Astrocyte (in vitro differentiated cells and primary cell): ENCODE data around the gene VWF. TPM values are rescaled to one million over a fixed set of nuclear protein-coding genes. Genes with fewer than 3 reads are reported as not detected.
"Not testable (repeated sequence)": the region's sequence is repeated elsewhere in the genome, so short reads cannot be mapped to it uniquely, and the experiment has no call there.

Experiments used
- DNase-seq: peaks from one replicate; pipeline ENCODE4 v3.0.0-alpha.2; 2010; ENCODE audit warnings: low read depth
- FAIRE-seq: peaks from 2 replicates; lab custom pipeline; 2011; peaks lifted over from hg19 to GRCh38; lab: Jason Lieb, UNC
- H2AFZ ChIP-seq: 2 replicates; pipeline ENCODE4 v1.6.0; 2012; ENCODE audit warnings: low read depth, low read length, inconsistent platforms
- H3K27ac ChIP-seq: 2 replicates; pipeline ENCODE4 v1.5.1; 2011; ENCODE audit warnings: low read depth, low read length, inconsistent platforms
- H3K27me3 ChIP-seq: 2 replicates; pipeline ENCODE4 v1.6.0; 2011; ENCODE audit warnings: low read length, inconsistent platforms; ENCODE audit not compliant: insufficient read depth
- H3K36me3 ChIP-seq: 2 replicates; pipeline ENCODE4 v1.5.1; 2011; ENCODE audit warnings: low read length, inconsistent platforms; ENCODE audit not compliant: insufficient read depth
- H3K4me1 ChIP-seq: 2 replicates; pipeline ENCODE4 v1.5.1; 2011; ENCODE audit warnings: low read length, inconsistent platforms; ENCODE audit not compliant: insufficient read depth
- H3K4me2 ChIP-seq: 2 replicates; pipeline ENCODE4 v1.6.0; 2012; ENCODE audit warnings: low read length, inconsistent platforms
- H3K4me3 ChIP-seq: 2 replicates; pipeline ENCODE4 v1.5.1; 2011; ENCODE audit warnings: low read depth, mild to moderate bottlenecking, low read length, inconsistent platforms; ENCODE audit not compliant: insufficient read depth
- H3K79me2 ChIP-seq: 2 replicates; pipeline ENCODE4 v1.6.0; 2012; ENCODE audit warnings: mild to moderate bottlenecking, low read length, inconsistent platforms; ENCODE audit not compliant: insufficient read depth
- H3K9ac ChIP-seq: 2 replicates; pipeline ENCODE4 v1.6.0; 2012; ENCODE audit warnings: mild to moderate bottlenecking, low read length, inconsistent platforms
- H3K9me3 ChIP-seq: 2 replicates; pipeline ENCODE4 v1.5.1; 2012; ENCODE audit warnings: low read depth, mild to moderate bottlenecking, low read length, inconsistent platforms; ENCODE audit not compliant: insufficient read depth
- H4K20me1 ChIP-seq: 2 replicates; pipeline ENCODE4 v1.6.0; 2012; ENCODE audit warnings: low read length, inconsistent platforms; ENCODE audit not compliant: insufficient read depth
- H3K27ac Mint-ChIP-seq: one replicate; pipeline ENCODE4 v1.8.0; 2021; ENCODE audit warnings: mild to moderate bottlenecking, mixed read lengths; ENCODE audit not compliant: unreplicated experiment
- H3K27me3 Mint-ChIP-seq: one replicate; pipeline ENCODE4 v1.8.0; 2021; ENCODE audit warnings: low read depth, mixed read lengths; ENCODE audit not compliant: unreplicated experiment
- H3K36me3 Mint-ChIP-seq: one replicate; pipeline ENCODE4 v1.8.0; 2021; ENCODE audit warnings: low read depth, mixed read lengths; ENCODE audit not compliant: unreplicated experiment
- H3K4me1 Mint-ChIP-seq: one replicate; pipeline ENCODE4 v1.8.0; 2021; ENCODE audit warnings: low read depth, mixed read lengths; ENCODE audit not compliant: unreplicated experiment
- H3K4me3 Mint-ChIP-seq: one replicate; pipeline ENCODE4 v1.8.0; 2021; ENCODE audit warnings: mild to moderate bottlenecking, moderate library complexity, mixed read lengths; ENCODE audit not compliant: unreplicated experiment
- H3K9me3 Mint-ChIP-seq: one replicate; pipeline ENCODE4 v1.8.0; 2021; ENCODE audit warnings: mild to moderate bottlenecking, mixed read lengths; ENCODE audit not compliant: unreplicated experiment
- CTCF ChIP-seq: IDR thresholded peaks from 2 replicates; pipeline ENCODE4 v1.5.1; 2011; ENCODE audit warnings: low read depth, mild to moderate bottlenecking, inconsistent platforms, low read length, moderate library complexity; ENCODE audit not compliant: insufficient read depth
- EZH2 ChIP-seq: IDR thresholded peaks from 2 replicates; pipeline ENCODE4 v1.6.1; 2012; ENCODE audit warnings: mild to moderate bottlenecking, low read length, inconsistent platforms; ENCODE audit not compliant: insufficient read depth
- total RNA-seq: library from RNA; stranded (reverse); gene quantifications from 2 replicates; pipeline ENCODE4 v1.2.1, GENCODE V29; 2021

The VWF gene
- total RNA-seq, 1 donor from 2014 or later: 0.23 TPM

GRCh38 chr12:6016756-6017155 lies 107.7 kb downstream of the VWF start:
- Histone ChIP-seq H3K9me3 (no peaks in the 10 kb centered on the region), H3K9ac (no peak overlapping the region), H3K4me2 (no peak overlapping the region), H4K20me1 (no peaks in the 10 kb centered on the region), H3K79me2 (no peaks in the 10 kb centered on the region), H3K36me3 (no peaks in the 10 kb centered on the region), H2AFZ (no peak overlapping the region), H3K4me3 (no peak overlapping the region), H3K4me1 (no peaks in the 10 kb centered on the region), H3K27ac (no peak overlapping the region), H3K27me3 (no peaks in the 10 kb centered on the region)
- H3K27ac Mint-ChIP-seq: no peak overlapping the region
- no peaks in the 10 kb centered on the region for H3K9me3 Mint-ChIP-seq
- H3K4me1 Mint-ChIP-seq: peaks cover 2% of the 10 kb centered on the region
- TF ChIP-seq CTCF (no peak), EZH2 (no peak)
- peaks cover 20% of the 10 kb centered on the region for H3K27me3 Mint-ChIP-seq
- H3K36me3 Mint-ChIP-seq: no peaks in the 10 kb centered on the region
- DNase-seq (no peak), FAIRE-seq (no peak)
- no peak overlapping the region for H3K4me3 Mint-ChIP-seq

- not testable (repeated sequence) for H3K36me3 ChIP-seq, DNase-seq, FAIRE-seq, H3K4me3 Mint-ChIP-seq, H3K4me2 ChIP-seq, H3K4me3 ChIP-seq, H3K27ac ChIP-seq, H3K9me3 ChIP-seq, H3K9me3 Mint-ChIP-seq, H3K4me1 ChIP-seq, H3K36me3 Mint-ChIP-seq, H2AFZ ChIP-seq, H4K20me1 ChIP-seq, H3K27me3 ChIP-seq, H3K79me2 ChIP-seq, H3K9ac ChIP-seq, H3K4me1 Mint-ChIP-seq, H3K27ac Mint-ChIP-seq
- peaks cover 18% of the 10 kb centered on the region for H3K27me3 Mint-ChIP-seq
These were observed 108.5 kb downstream of the VWF start for GRCh38 chr12:6016004-6016403.

- H3K4me3 ChIP-seq, H3K27ac ChIP-seq, H3K4me3 Mint-ChIP-seq, DNase-seq, H3K4me2 ChIP-seq, FAIRE-seq, H3K36me3 Mint-ChIP-seq, H3K27ac Mint-ChIP-seq, H2AFZ ChIP-seq, H4K20me1 ChIP-seq, H3K79me2 ChIP-seq, H3K36me3 ChIP-seq, H3K9ac ChIP-seq, H3K9me3 ChIP-seq, H3K4me1 Mint-ChIP-seq, H3K27me3 ChIP-seq, H3K4me1 ChIP-seq, H3K9me3 Mint-ChIP-seq: not testable (repeated sequence)
- peaks cover 16% of the 10 kb centered on the region for H3K27me3 Mint-ChIP-seq
These were observed 109.2 kb downstream of the VWF start for GRCh38 chr12:6015271-6015670.

- not testable (repeated sequence) for H3K9me3 ChIP-seq, H3K9me3 Mint-ChIP-seq, H3K27ac Mint-ChIP-seq, H3K4me3 ChIP-seq, H3K4me1 ChIP-seq, DNase-seq, H3K27me3 Mint-ChIP-seq, H3K27me3 ChIP-seq, H3K4me1 Mint-ChIP-seq, H4K20me1 ChIP-seq, H2AFZ ChIP-seq, H3K9ac ChIP-seq, H3K36me3 ChIP-seq, H3K4me2 ChIP-seq, H3K36me3 Mint-ChIP-seq, H3K27ac ChIP-seq, H3K4me3 Mint-ChIP-seq, H3K79me2 ChIP-seq
- peak; percentile 78 for FAIRE-seq
These were observed 113.7 kb downstream of the VWF start for GRCh38 chr12:6010631-6011350.
